ENCODE data around the gene PTK7.

- TF ChIP-seq FOXM1 (IDR thresholded peaks at IDR 0.05; ENCODE audit: borderline replicate concordance, low read depth) (no peak), TEAD4 (IDR thresholded peaks at IDR 0.05) (no peak), YY1 (IDR thresholded peaks at IDR 0.05; ENCODE audit: low read depth) (no peak), TAF1 (IDR thresholded peaks at IDR 0.05; ENCODE audit: low read depth) (no peak), REST (IDR thresholded peaks at IDR 0.05; ENCODE audit: low read depth) (no peak), CEBPB (IDR thresholded peaks at IDR 0.05) (no peak), EP300 (IDR thresholded peaks at IDR 0.05; ENCODE audit: borderline replicate concordance) (no peak), TCF12 (IDR thresholded peaks at IDR 0.05; ENCODE audit: low read depth) (no peak), EGR1 (IDR thresholded peaks at IDR 0.05) (no peak), CREB1 (IDR thresholded peaks at IDR 0.05; ENCODE audit: low read depth) (no peak), RAD21 (IDR thresholded peaks at IDR 0.05; ENCODE audit: low read depth) (no peak)
- TF ChIP-seq, protein P1, sequence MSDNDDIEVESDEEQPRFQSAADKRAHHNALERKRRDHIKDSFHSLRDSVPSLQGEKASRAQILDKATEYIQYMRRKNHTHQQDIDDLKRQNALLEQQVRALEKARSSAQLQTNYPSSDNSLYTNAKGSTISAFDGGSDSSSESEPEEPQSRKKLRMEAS (IDR thresholded peaks at IDR 0.05), result no peak
Observed at GRCh38 chr6:43091020-43091419, 14.9 kb downstream of the PTK7 start.

Measured in Ishikawa (cell line).